ENCODE measurements around the gene FKBP2.
A peak's percentile ranks its signal among the peaks of the same experiment; 100 is the strongest.

The FKBP2 gene

DNA sequence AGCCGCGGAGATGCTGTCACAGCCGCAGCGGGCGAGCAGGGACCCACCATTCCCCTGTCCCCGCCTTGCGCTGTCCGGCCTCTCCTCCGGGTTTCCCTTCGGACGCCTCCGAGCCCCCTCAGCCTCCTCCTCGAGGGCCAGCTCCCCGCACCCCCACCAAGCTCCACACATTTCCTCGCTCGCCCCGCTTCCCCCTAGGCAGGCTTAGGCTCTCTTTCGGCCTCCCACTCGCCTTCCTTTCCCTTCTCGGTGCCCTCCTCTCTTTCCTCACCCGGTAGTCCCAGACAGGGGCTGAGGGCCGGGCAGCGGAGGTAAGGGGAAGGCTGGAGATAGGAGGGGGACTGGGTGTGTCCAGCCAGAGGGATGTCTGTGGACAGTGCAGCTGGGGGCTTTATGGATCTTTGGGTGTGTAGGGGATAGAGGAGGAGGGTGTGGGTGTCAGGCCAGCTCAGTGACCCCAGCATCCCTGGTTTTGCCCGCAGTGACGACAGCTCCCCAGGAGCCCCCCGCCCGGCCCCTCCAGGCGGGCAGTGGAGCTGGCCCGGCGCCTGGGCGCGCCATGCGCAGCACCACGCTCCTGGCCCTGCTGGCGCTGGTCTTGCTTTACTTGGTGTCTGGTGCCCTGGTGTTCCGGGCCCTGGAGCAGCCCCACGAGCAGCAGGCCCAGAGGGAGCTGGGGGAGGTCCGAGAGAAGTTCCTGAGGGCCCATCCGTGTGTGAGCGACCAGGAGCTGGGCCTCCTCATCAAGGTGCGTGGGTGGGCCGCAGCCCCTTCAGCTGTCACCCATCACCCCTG is 51.8 kb downstream of the FKBP2 start:
- peak overlapping the region; percentile 65 for H3K4me3 ChIP-seq
- H3K27ac ChIP-seq, result no peak overlapping the region
- DNase-seq (ENCODE audit: low spot score), result no peak
- TF ChIP-seq, protein P1, sequence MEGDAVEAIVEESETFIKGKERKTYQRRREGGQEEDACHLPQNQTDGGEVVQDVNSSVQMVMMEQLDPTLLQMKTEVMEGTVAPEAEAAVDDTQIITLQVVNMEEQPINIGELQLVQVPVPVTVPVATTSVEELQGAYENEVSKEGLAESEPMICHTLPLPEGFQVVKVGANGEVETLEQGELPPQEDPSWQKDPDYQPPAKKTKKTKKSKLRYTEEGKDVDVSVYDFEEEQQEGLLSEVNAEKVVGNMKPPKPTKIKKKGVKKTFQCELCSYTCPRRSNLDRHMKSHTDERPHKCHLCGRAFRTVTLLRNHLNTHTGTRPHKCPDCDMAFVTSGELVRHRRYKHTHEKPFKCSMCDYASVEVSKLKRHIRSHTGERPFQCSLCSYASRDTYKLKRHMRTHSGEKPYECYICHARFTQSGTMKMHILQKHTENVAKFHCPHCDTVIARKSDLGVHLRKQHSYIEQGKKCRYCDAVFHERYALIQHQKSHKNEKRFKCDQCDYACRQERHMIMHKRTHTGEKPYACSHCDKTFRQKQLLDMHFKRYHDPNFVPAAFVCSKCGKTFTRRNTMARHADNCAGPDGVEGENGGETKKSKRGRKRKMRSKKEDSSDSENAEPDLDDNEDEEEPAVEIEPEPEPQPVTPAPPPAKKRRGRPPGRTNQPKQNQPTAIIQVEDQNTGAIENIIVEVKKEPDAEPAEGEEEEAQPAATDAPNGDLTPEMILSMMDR (IDR thresholded peaks at IDR 0.05), result no peak

Data from coronary artery (tissue), 2 donors.